ENCODE measurements around the gene SLC30A1. TPM values are rescaled to one million over a fixed set of nuclear protein-coding genes. Genes with fewer than 3 reads are reported as not detected.

The SLC30A1 gene
- total and polyA plus RNA-seq, 2 of the 8 experiments (the other 6 are each of a cell fraction or from before 2014, with no cell fraction given): 4.5 to 14.0 TPM

DNA sequence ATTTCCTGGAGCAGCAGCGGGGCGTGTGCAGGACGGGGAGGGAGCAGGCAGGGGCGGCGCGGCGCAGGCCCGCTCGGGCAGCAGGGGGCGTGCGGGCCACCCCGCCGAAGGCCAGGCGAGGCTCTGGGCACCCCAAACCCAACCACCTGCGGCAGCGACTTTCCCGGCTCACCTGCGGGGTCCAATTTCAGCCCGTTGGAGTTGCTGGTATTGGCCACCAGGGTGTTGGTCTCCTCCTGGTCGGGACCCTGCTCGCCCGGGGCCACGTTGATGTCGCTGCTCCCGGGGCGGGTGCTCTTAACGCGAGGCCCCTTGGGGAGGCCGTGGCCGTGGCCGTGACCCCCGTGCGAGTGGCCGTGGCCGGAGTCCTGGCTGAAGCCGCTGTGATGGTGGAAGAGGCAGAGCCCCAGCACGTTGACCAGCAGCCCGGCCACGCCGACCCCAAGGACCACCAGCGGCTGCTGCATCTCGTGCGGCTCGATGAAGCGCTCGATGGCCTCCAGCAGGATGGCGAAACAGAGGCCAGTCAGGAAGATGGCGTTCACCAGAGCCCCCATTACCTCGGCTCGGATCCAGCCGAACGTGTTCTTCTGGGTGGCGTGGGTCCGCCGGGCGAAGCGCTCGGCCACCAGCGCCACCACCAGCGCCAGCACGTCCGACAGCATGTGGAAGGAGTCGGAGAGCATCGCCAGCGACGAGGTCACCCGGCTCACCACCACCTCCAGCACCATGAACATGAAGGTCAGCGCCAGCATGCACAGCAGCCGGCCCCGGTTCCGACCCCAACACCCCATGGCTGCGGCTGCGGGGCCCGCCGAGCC, 932 bp downstream of the SLC30A1 start:
- Histone ChIP-seq H2BK12ac (ENCODE audit: low read depth, low read length) (no peak overlapping the region; the same call in 1 of the 2 replicates), H3K9ac (replicated peaks in 1 of 4; ENCODE audit: extremely low read depth in 1 of 4, low read depth in 3 of 4, low read length in 3 of 4) (peak overlapping the region; percentile 1 to 82 (median 60); a peak in 6 of 7 replicates), H3K9me3 (ENCODE audit: insufficient read depth in 2 of 2, low read depth in 1 of 2, low read length in 1 of 2) (no peaks in the 10 kb centered on the region), H3K79me1 (ENCODE audit: low read depth, low read length) (no peaks in the 10 kb centered on the region), H3K23me2 (ENCODE audit: low read depth, low read length) (peaks cover 6% of the 10 kb centered on the region), H2BK15ac (ENCODE audit: low read length) (peak overlapping the region; percentile 75; the same call in 1 of the 2 replicates), H2AFZ (ENCODE audit: low read length) (no peak overlapping the region), H4K91ac (replicated peaks; ENCODE audit: insufficient read length, low read length) (peak overlapping the region; percentile 82), H2BK20ac (ENCODE audit: low read length) (no peak overlapping the region), H3K14ac (ENCODE audit: insufficient read length) (no peak overlapping the region), H2BK5ac (ENCODE audit: low read depth, low read length) (peak overlapping the region; percentile 47; the same call in 1 of the 2 replicates), H3K36me3 (ENCODE audit: control insufficient read depth in 2 of 4, insufficient read depth in 4 of 4, low read length in 3 of 4) (peaks cover 0 to 29% (median 2%) of the 10 kb centered on the region in 4 experiments; a peak in 1 of 8 replicates), H2BK120ac (replicated peaks; ENCODE audit: low read depth, low read length) (no peak overlapping the region), H3K56ac (replicated peaks; ENCODE audit: insufficient read length, low read depth, low read length) (peak overlapping the region; percentile 54), H3K4me3 (ENCODE audit: extremely low read depth in 1 of 4, insufficient read depth in 2 of 4, low read depth in 3 of 4, low read length in 4 of 4) (peak overlapping the region; percentile 66 to 92 (median 84)), H3K4me1 (replicated peaks in 1 of 4; ENCODE audit: control insufficient read depth in 3 of 4, insufficient read depth in 4 of 4, low read length in 3 of 4) (peaks cover 0 to 13% (median 9%) of the 10 kb centered on the region in 4 experiments; a peak in 6 of 7 replicates), H3K4ac (replicated peaks; ENCODE audit: insufficient read length, low read depth, low read length) (peak overlapping the region; percentile 76), H3K18ac (ENCODE audit: extremely low read depth, low read length) (peak overlapping the region; percentile 75), H3K4me2 (ENCODE audit: insufficient read depth in 1 of 2, low read depth in 2 of 2, low read length in 2 of 2) (peak overlapping the region; percentile 87 to 88), H3K27me3 (replicated peaks in 1 of 4; ENCODE audit: control insufficient read depth in 3 of 4, extremely low read depth in 1 of 4, insufficient read depth in 3 of 4, low read length in 3 of 4) (no peaks in the 10 kb centered on the region), H4K8ac (ENCODE audit: extremely low read depth, insufficient read depth, low read length) (peak overlapping the region; percentile 82), H2AK5ac (ENCODE audit: low read depth, low read length) (no peak overlapping the region), H3K27ac (ENCODE audit: low read depth, low read length) (no peak overlapping the region), H4K20me1 (replicated peaks in 1 of 2; ENCODE audit: control insufficient read depth in 1 of 2, insufficient read depth in 2 of 2, low read length in 2 of 2) (no peaks in the 10 kb centered on the region), H3K79me2 (ENCODE audit: control insufficient read depth in 1 of 2, insufficient read depth in 2 of 2, low read length in 2 of 2) (peaks cover 6 to 48% of the 10 kb centered on the region in 2 experiments; a peak in 3 of 4 replicates), H4K5ac (ENCODE audit: insufficient read length, low read depth, low read length) (peak overlapping the region; percentile 21), H3K23ac (ENCODE audit: insufficient read length) (no peak overlapping the region)
- ChIA-PET POLR2A (ENCODE audit: partially characterized antibody) (interaction anchor here (1.1 to 1.4 kb wide), 6 partner anchors 11 to 1030 kb away, joined by 3 to 5 read pairs (median 4); partner anchors contain the start of gene ATF3), CTCF (ENCODE audit: partially characterized antibody) (interaction anchor here (0.7 to 4.3 kb wide), 11 partner anchors 8 to 108 kb away, joined by 3 to 20 read pairs (median 4); no protein-coding TSS in a partner anchor)
- FAIRE-seq (no peak), DNase-seq (ENCODE audit: low read depth in 1 of 2, low spot score in 2 of 2) (peak; percentile 53 to 85)
- 1% methylated on average over 55 of the region's 75 CpGs; no CpG with 5 or more reads in 1 of the 2 experiments for WGBS, 2 experiments (ENCODE audit: extremely low coverage in 1 of 2, insufficient coverage in 1 of 2, insufficient read length in 1 of 2, insufficient replicate concordance in 2 of 2, low coverage in 1 of 2, low lambda C conversion rate in 2 of 2, missing lambda C conversion rate in 1 of 2)
- no peak for TF ChIP-seq SP2 (IDR thresholded peaks at IDR 0.05; ENCODE audit: low read length)
- no peak for TF ChIP-seq GABPA (IDR thresholded peaks at IDR 0.05; ENCODE audit: borderline replicate concordance, insufficient read depth, low read length)
- TF ChIP-seq CREB1 (IDR thresholded peaks at IDR 0.05): peak; percentile 29; the same call in 1 of the 2 replicates
- peak; percentile 63 for TF ChIP-seq TAF1 (IDR thresholded peaks at IDR 0.05; ENCODE audit: low read depth, low read length)
- TF ChIP-seq PHF8 (conservative IDR thresholded peaks at IDR 0.05; ENCODE audit: low read depth, low read length): 0 out of 2 replicates have a peak, but pooled peaks have one; percentile 37
- TF ChIP-seq, protein P1, sequence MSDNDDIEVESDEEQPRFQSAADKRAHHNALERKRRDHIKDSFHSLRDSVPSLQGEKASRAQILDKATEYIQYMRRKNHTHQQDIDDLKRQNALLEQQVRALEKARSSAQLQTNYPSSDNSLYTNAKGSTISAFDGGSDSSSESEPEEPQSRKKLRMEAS (IDR thresholded peaks at IDR 0.05): peak; percentile 71
- peak in 1 of 2 experiments; percentile 9; a peak in 1 of 3 replicates for TF ChIP-seq EP300 (IDR thresholded peaks at IDR 0.05; ENCODE audit: borderline replicate concordance in 1 of 2, low read depth in 2 of 2, low read length in 2 of 2)
- TF ChIP-seq TCF12 (IDR thresholded peaks at IDR 0.05; ENCODE audit: low read depth, low read length): no peak
- 0 out of 2 replicates have a peak, but pooled peaks have one; percentile 45 for TF ChIP-seq JUND (IDR thresholded peaks at IDR 0.05; ENCODE audit: low read length)
- peak; percentile 10 for TF ChIP-seq RNF2 (IDR thresholded peaks at IDR 0.05; ENCODE audit: borderline replicate concordance, low read depth, low read length, missing control alignments, poor library complexity, severe bottlenecking)
